ENCODE results near the gene SHC4. TPM values are rescaled to one million over a fixed set of nuclear protein-coding genes. Genes with fewer than 3 reads are reported as not detected.

Gene SHC4
- total and polyA plus RNA-seq, 2 of the 8 experiments (the other 6 are each of a cell fraction or from before 2014, with no cell fraction given): 0.15 to 0.30 TPM

GRCh38 chr15:48871542-48871941 lies 92.2 kb downstream of the SHC4 start:
- FAIRE-seq: no peak
- CTCF ChIA-PET (ENCODE audit: partially characterized antibody): interaction anchor here (2.1 kb wide), 1 partner anchor 9 kb away, joined by 7 read pairs; no protein-coding TSS in a partner anchor
- TF ChIP-seq BCL11A (IDR thresholded peaks at IDR 0.05; ENCODE audit: low read depth in 2 of 2, low read length in 2 of 2) (no peak), JUN (IDR thresholded peaks at IDR 0.05; ENCODE audit: low read depth, low read length) (no peak), SP2 (IDR thresholded peaks at IDR 0.05; ENCODE audit: low read length) (no peak), SIRT6 (IDR thresholded peaks at IDR 0.05; ENCODE audit: low read length) (no peak)

More at GRCh38 chr15:48871542-48871941, 92.2 kb downstream of the SHC4 start:
- Histone ChIP-seq H4K91ac (replicated peaks; ENCODE audit: insufficient read length, low read length) (no peak overlapping the region), H3K9ac (replicated peaks in 1 of 4; ENCODE audit: extremely low read depth in 1 of 4, low read depth in 3 of 4, low read length in 3 of 4) (no peak overlapping the region), H2AK5ac (ENCODE audit: low read depth, low read length) (no peak overlapping the region), H3K79me2 (ENCODE audit: control insufficient read depth in 1 of 2, insufficient read depth in 2 of 2, low read length in 2 of 2) (no peaks in the 10 kb centered on the region), H2BK120ac (replicated peaks; ENCODE audit: low read depth, low read length) (no peak overlapping the region), H3K36me3 (ENCODE audit: control insufficient read depth in 2 of 4, insufficient read depth in 4 of 4, low read length in 3 of 4) (no peaks in the 10 kb centered on the region), H3K79me1 (ENCODE audit: low read depth, low read length) (no peaks in the 10 kb centered on the region), H4K5ac (ENCODE audit: insufficient read length, low read depth, low read length) (no peak overlapping the region), H3K14ac (ENCODE audit: insufficient read length) (no peak overlapping the region), H3K56ac (replicated peaks; ENCODE audit: insufficient read length, low read depth, low read length) (no peak overlapping the region), H3K23me2 (ENCODE audit: low read depth, low read length) (no peaks in the 10 kb centered on the region), H3K4me2 (ENCODE audit: insufficient read depth in 1 of 2, low read depth in 2 of 2, low read length in 2 of 2) (no peak overlapping the region), H4K20me1 (replicated peaks in 1 of 2; ENCODE audit: control insufficient read depth in 1 of 2, insufficient read depth in 2 of 2, low read length in 2 of 2) (no peaks in the 10 kb centered on the region), H2BK15ac (ENCODE audit: low read length) (no peak overlapping the region), H2BK20ac (ENCODE audit: low read length) (no peak overlapping the region), H3K27ac (ENCODE audit: low read depth, low read length) (no peak overlapping the region), H4K8ac (ENCODE audit: extremely low read depth, insufficient read depth, low read length) (no peak overlapping the region), H2BK5ac (ENCODE audit: low read depth, low read length) (no peak overlapping the region), H3K4me3 (ENCODE audit: extremely low read depth in 1 of 4, insufficient read depth in 2 of 4, low read depth in 3 of 4, low read length in 4 of 4) (no peak overlapping the region), H3K18ac (ENCODE audit: extremely low read depth, low read length) (no peak overlapping the region), H3K4me1 (replicated peaks in 1 of 4; ENCODE audit: control insufficient read depth in 3 of 4, insufficient read depth in 4 of 4, low read length in 3 of 4) (no peaks in the 10 kb centered on the region), H3K27me3 (replicated peaks in 1 of 4; ENCODE audit: control insufficient read depth in 3 of 4, extremely low read depth in 1 of 4, insufficient read depth in 3 of 4, low read length in 3 of 4) (no peaks in the 10 kb centered on the region), H3K23ac (ENCODE audit: insufficient read length) (no peak overlapping the region), H3K9me3 (ENCODE audit: insufficient read depth in 2 of 2, low read depth in 1 of 2, low read length in 1 of 2) (no peaks in the 10 kb centered on the region), H2AFZ (ENCODE audit: low read length) (no peak overlapping the region), H2BK12ac (ENCODE audit: low read depth, low read length) (no peak overlapping the region), H3K4ac (replicated peaks; ENCODE audit: insufficient read length, low read depth, low read length) (no peak overlapping the region)
- DNase-seq (ENCODE audit: low read depth in 1 of 2, low spot score in 2 of 2): no peak
- POLR2A ChIA-PET (ENCODE audit: partially characterized antibody): no interaction called here
